ENCODE data around the gene EFNA3. TPM values are rescaled to one million over a fixed set of nuclear protein-coding genes. Genes with fewer than 3 reads are reported as not detected.
"Not testable (repeated sequence)": the region's sequence is repeated elsewhere in the genome, so short reads cannot be mapped to it uniquely, and the experiment has no call there.

Gene EFNA3
- total and polyA plus RNA-seq, 2 experiments from 2014 or later: 2.7 to 3.0 TPM

DNA sequence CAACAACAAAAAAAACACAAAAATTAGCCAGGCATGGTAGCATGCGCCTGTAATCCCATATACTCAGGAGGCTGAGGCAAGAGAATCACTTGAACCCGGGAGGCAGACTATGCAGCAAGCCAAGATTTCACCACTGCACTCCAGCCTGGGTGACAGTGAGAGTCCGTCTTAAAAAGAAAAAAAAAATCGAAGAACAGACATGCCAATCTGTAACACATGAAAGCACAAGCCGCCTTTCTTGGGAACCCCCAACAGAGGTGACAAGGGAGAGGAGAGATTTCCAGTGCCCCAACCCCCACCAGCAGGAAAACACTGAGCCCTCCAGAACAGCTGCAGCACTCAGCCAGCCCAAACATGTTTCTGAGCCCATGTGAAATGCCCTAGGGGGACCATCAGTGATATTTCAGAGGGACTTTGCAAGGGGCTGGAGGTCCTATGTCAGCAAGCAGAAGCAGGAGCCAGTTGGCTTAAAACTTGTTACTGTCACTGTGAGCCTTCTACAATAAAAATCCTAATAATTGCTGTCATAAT, 34.9 kb downstream of the EFNA3 start:
- Histone ChIP-seq H3K9ac (no peak overlapping the region), H3K36me3 (ENCODE audit: low read depth) (no peaks in the 10 kb centered on the region)

GRCh38 chr1:155116113-155116764, 37.6 kb downstream of the EFNA3 start:
- Histone ChIP-seq H4K20me1 (ENCODE audit: insufficient read depth) (no peaks in the 10 kb centered on the region), H3K27ac (no peak overlapping the region), H3K36me3 (ENCODE audit: low read depth) (no peaks in the 10 kb centered on the region), H3K9me2 (ENCODE audit: insufficient read depth) (no peaks in the 10 kb centered on the region), H3K79me2 (ENCODE audit: insufficient read depth) (no peaks in the 10 kb centered on the region), H3K27me3 (replicated peaks; ENCODE audit: insufficient read depth) (peaks cover 24% of the 10 kb centered on the region), H2AFZ (no peak overlapping the region), H3K9me3 (ENCODE audit: low read depth) (no peaks in the 10 kb centered on the region), H3K9ac (no peak overlapping the region), H3K4me2 (ENCODE audit: unreplicated experiment) (no peak overlapping the region), H3K4me3 (no peak overlapping the region), H3K4me1 (ENCODE audit: insufficient read depth) (no peaks in the 10 kb centered on the region), H3F3A (ENCODE audit: insufficient read depth) (no peaks in the 10 kb centered on the region)
- 39% methylated on average over 4 to 5 of the region's 5 CpGs for WGBS, 2 experiments (ENCODE audit: low coverage in 1 of 2, low lambda C conversion rate in 2 of 2, missing lambda C conversion rate in 2 of 2)
- no peak for DNase-seq
- TF ChIP-seq EZH2phosphoT487 (IDR thresholded peaks at IDR 0.05; ENCODE audit: insufficient read depth, low read depth) (no peak), EZH2 (IDR thresholded peaks at IDR 0.05; ENCODE audit: insufficient read depth, poor library complexity, severe bottlenecking) (no peak)
- in situ Hi-C loops (cut with MboI): no loop called here

More for the DNA sequence above, 34.9 kb downstream of the EFNA3 start:
- WGBS, 2 experiments (ENCODE audit: low coverage in 1 of 2, low lambda C conversion rate in 2 of 2, missing lambda C conversion rate in 2 of 2): 35 to 44% methylated on average over 5 of the region's 5 CpGs
- Histone ChIP-seq H3K9me3 (ENCODE audit: low read depth) (no peaks in the 10 kb centered on the region), H3K4me2 (ENCODE audit: unreplicated experiment) (no peak overlapping the region), H2AFZ (no peak overlapping the region), H3K27ac (no peak overlapping the region), H3K27me3 (replicated peaks; ENCODE audit: insufficient read depth) (peaks cover 4% of the 10 kb centered on the region), H3K4me3 (no peak overlapping the region), H3K79me2 (ENCODE audit: insufficient read depth) (no peaks in the 10 kb centered on the region), H3F3A (ENCODE audit: insufficient read depth) (no peaks in the 10 kb centered on the region), H4K20me1 (ENCODE audit: insufficient read depth) (no peaks in the 10 kb centered on the region), H3K9me2 (ENCODE audit: insufficient read depth) (no peaks in the 10 kb centered on the region), H3K4me1 (ENCODE audit: insufficient read depth) (no peaks in the 10 kb centered on the region)
- no peak for DNase-seq
- in situ Hi-C loops (cut with MboI): no loop called here
- TF ChIP-seq EZH2phosphoT487 (IDR thresholded peaks at IDR 0.05; ENCODE audit: insufficient read depth, low read depth): no peak
- TF ChIP-seq EZH2 (IDR thresholded peaks at IDR 0.05; ENCODE audit: insufficient read depth, poor library complexity, severe bottlenecking): no peak

GRCh38 chr1:155117610-155118009, 39.0 kb downstream of the EFNA3 start:
- Histone ChIP-seq H3K9ac (no peak overlapping the region), H3K36me3 (ENCODE audit: low read depth) (no peaks in the 10 kb centered on the region), H2AFZ (no peak overlapping the region), H3K4me3 (no peak overlapping the region), H3K79me2 (ENCODE audit: insufficient read depth) (no peaks in the 10 kb centered on the region), H3K4me2 (ENCODE audit: unreplicated experiment) (no peak overlapping the region), H4K20me1 (ENCODE audit: insufficient read depth) (no peaks in the 10 kb centered on the region), H3K27me3 (replicated peaks; ENCODE audit: insufficient read depth) (peaks cover 35% of the 10 kb centered on the region), H3F3A (ENCODE audit: insufficient read depth) (no peaks in the 10 kb centered on the region), H3K9me2 (ENCODE audit: insufficient read depth) (no peaks in the 10 kb centered on the region), H3K27ac (no peak overlapping the region), H3K9me3 (ENCODE audit: low read depth) (no peaks in the 10 kb centered on the region), H3K4me1 (ENCODE audit: insufficient read depth) (no peaks in the 10 kb centered on the region)
- TF ChIP-seq EZH2 (IDR thresholded peaks at IDR 0.05; ENCODE audit: insufficient read depth, poor library complexity, severe bottlenecking) (no peak), EZH2phosphoT487 (IDR thresholded peaks at IDR 0.05; ENCODE audit: insufficient read depth, low read depth) (no peak)
- in situ Hi-C loops (cut with MboI): no loop called here
- DNase-seq: no peak
- 36% methylated on average over 4 of the region's 4 CpGs for WGBS, 2 experiments (ENCODE audit: low coverage in 1 of 2, low lambda C conversion rate in 2 of 2, missing lambda C conversion rate in 2 of 2)

GRCh38 chr1:155118090-155118489, 39.5 kb downstream of the EFNA3 start:
- H3K79me2 ChIP-seq (ENCODE audit: insufficient read depth); H3K9me3 ChIP-seq (ENCODE audit: low read depth); H3F3A ChIP-seq (ENCODE audit: insufficient read depth); H3K9me2 ChIP-seq (ENCODE audit: insufficient read depth); H3K4me3 ChIP-seq; H4K20me1 ChIP-seq (ENCODE audit: insufficient read depth); H3K4me1 ChIP-seq (ENCODE audit: insufficient read depth); H3K36me3 ChIP-seq (ENCODE audit: low read depth); H3K9ac ChIP-seq; H2AFZ ChIP-seq; H3K4me2 ChIP-seq (ENCODE audit: unreplicated experiment); H3K27ac ChIP-seq; DNase-seq; in situ Hi-C loops (cut with MboI): not testable (repeated sequence)
- 54 to 62% methylated on average over 7 of the region's 7 CpGs for WGBS, 2 experiments (ENCODE audit: low coverage in 1 of 2, low lambda C conversion rate in 2 of 2, missing lambda C conversion rate in 2 of 2)
- H3K27me3 ChIP-seq (replicated peaks; ENCODE audit: insufficient read depth): peaks cover 35% of the 10 kb centered on the region

Measured in GM23248 (cell line).